A673 (cell line): ENCODE measurements around the gene ZG16. TPM values are rescaled to one million over a fixed set of nuclear protein-coding genes. Genes with fewer than 3 reads are reported as not detected.

ENCODE experiments used
- BruUV-seq: library from RNA; stranded (reverse); fragments of 400-500 nt; replicated peaks from 2 replicates; lab custom pipeline; 2021; lab: Mats Ljungman, UMichigan
- CTCF ChIA-PET: fragments of 300-600 bp; sonication (Branson Sonifier 250); formaldehyde crosslinking; loops from one replicate; lab custom pipeline; 2022; ENCODE audit warnings: antibody characterized with exemption; lab: Charles Lee
- POLR2A ChIA-PET: fragments of 300-600 bp; sonication (Branson Sonifier 250); formaldehyde crosslinking; loops from one replicate; lab custom pipeline; 2022; ENCODE audit warnings: antibody characterized with exemption; ENCODE audit not compliant: low non-redundant PET; lab: Charles Lee
- DNase-seq: peaks from one replicate; pipeline ENCODE4 v3.0.0-alpha.2; 2015; ENCODE audit warnings: low spot score
- H3K27ac ChIP-seq: fragments of 200-600 bp; sonication (generic); 2 replicates; pipeline ENCODE4 v1.5.1; 2016; ENCODE audit warnings: mixed run types, low read depth, mild to moderate bottlenecking, mixed read lengths, antibody characterized with exemption, low read length; ENCODE audit not compliant: poor library complexity, severe bottlenecking
- H3K27me3 ChIP-seq: fragments of 200-600 bp; sonication (generic); replicated peaks from 2 replicates; pipeline ENCODE4 v1.6.1; 2017; ENCODE audit warnings: mixed run types, low read depth, mild to moderate bottlenecking, mixed read lengths, antibody characterized with exemption, low read length; ENCODE audit not compliant: insufficient read depth, poor library complexity
- H3K36me3 ChIP-seq: fragments of 200-600 bp; sonication (generic); 2 replicates; pipeline ENCODE4 v1.6.1; 2016; ENCODE audit warnings: mixed run types, mild to moderate bottlenecking, mixed read lengths, antibody characterized with exemption, low read length; ENCODE audit not compliant: insufficient read depth, poor library complexity, severe bottlenecking
- H3K4me1 ChIP-seq: fragments of 200-600 bp; sonication (generic); 2 replicates; pipeline ENCODE4 v1.6.1; 2017; ENCODE audit warnings: mixed run types, mild to moderate bottlenecking, mixed read lengths, antibody characterized with exemption, low read length; ENCODE audit not compliant: insufficient read depth, poor library complexity, severe bottlenecking
- H3K4me3 ChIP-seq: fragments of 200-600 bp; sonication (generic); 2 replicates; pipeline ENCODE4 v1.5.1; 2016; ENCODE audit warnings: low read depth, mixed run types, mild to moderate bottlenecking, mixed read lengths, low read length; ENCODE audit not compliant: poor library complexity, severe bottlenecking
- H3K9me3 ChIP-seq: fragments of 200-600 bp; sonication (generic); 2 replicates; pipeline ENCODE4 v1.6.1; 2016; ENCODE audit warnings: mixed run types, low read depth, mild to moderate bottlenecking, mixed read lengths, antibody characterized with exemption, low read length; ENCODE audit not compliant: poor library complexity, severe bottlenecking
- EZH2 ChIP-seq: fragments of 200-600 bp; sonication (generic); IDR thresholded peaks from 2 replicates; pipeline ENCODE4 v1.6.1; 2017; ENCODE audit warnings: borderline replicate concordance, low read depth, mild to moderate bottlenecking, mixed read lengths, antibody characterized with exemption, low read length; ENCODE audit not compliant: poor library complexity, severe bottlenecking
- intact Hi-C: fragments of 100-400 bp; cut with micrococcal nuclease; formaldehyde crosslinking; loops from one replicate; pipeline ENCODE4 v1.10.0; 2022; ENCODE audit not compliant: unreplicated experiment
- total RNA-seq: library from RNA; stranded (reverse); gene quantifications from 2 replicates; pipeline ENCODE4 v1.2.3, GENCODE V29; 2021
- TF ChIP-seq, protein P1 (sequence below): fragments of 300-800, 200-600 bp; sonication (generic); conservative IDR thresholded peaks from 2 replicates; pipeline ENCODE4 v1.5.1; 2017; ENCODE audit warnings: low read depth, mild to moderate bottlenecking, antibody characterized with exemption, low read length, moderate library complexity, mixed read lengths

The ZG16 gene
- total RNA-seq, 1 experiment from 2014 or later = not detected

DNA sequence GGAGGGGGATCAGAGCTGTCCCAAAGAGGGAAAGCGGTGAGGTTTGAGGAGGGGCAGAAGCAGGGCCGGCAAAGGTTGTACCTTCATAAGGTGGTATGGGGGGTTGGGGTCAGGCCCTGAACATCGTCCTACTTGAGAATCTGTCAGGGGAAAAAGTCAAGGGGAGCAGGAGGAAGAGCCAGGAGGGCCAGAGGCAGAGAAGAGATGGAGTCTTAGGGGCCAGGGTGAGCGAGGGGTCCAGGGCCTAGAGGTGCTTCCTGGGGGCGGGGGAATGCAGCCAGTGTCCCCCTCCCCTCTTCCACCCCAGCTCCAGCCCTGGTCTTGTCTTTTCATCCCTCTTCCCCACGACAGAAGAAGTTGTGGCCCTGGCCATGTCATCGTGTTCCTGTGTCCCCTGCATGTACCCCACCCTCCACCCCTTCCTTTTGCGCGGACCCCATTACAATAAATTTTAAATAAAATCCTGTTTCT is 32.7 kb downstream of the ZG16 start:
- ChIA-PET CTCF (interaction anchor here (0.7 kb wide), 1 partner anchor 82 kb away, joined by 4 read pairs; no protein-coding TSS in a partner anchor), POLR2A (no interaction called here)
- H3K27me3 ChIP-seq = no peaks in the 10 kb centered on the region
- peaks cover 24% of the 10 kb centered on the region for H3K36me3 ChIP-seq
- TF ChIP-seq, protein P1, sequence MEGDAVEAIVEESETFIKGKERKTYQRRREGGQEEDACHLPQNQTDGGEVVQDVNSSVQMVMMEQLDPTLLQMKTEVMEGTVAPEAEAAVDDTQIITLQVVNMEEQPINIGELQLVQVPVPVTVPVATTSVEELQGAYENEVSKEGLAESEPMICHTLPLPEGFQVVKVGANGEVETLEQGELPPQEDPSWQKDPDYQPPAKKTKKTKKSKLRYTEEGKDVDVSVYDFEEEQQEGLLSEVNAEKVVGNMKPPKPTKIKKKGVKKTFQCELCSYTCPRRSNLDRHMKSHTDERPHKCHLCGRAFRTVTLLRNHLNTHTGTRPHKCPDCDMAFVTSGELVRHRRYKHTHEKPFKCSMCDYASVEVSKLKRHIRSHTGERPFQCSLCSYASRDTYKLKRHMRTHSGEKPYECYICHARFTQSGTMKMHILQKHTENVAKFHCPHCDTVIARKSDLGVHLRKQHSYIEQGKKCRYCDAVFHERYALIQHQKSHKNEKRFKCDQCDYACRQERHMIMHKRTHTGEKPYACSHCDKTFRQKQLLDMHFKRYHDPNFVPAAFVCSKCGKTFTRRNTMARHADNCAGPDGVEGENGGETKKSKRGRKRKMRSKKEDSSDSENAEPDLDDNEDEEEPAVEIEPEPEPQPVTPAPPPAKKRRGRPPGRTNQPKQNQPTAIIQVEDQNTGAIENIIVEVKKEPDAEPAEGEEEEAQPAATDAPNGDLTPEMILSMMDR = no peak
- TF ChIP-seq EZH2 = no peak
- BruUV-seq = TSS peak; percentile 87
- DNase-seq = no peak
- intact Hi-C loops = loop anchor here (10.0 kb wide), 1 partner anchor 54 kb away; the partner anchor contains the start of gene CDIPT
- peak overlapping the region; percentile 58 for H3K4me3 ChIP-seq
- H3K27ac ChIP-seq = peak overlapping the region; percentile 95
- H3K4me1 ChIP-seq = peaks cover 51% of the 10 kb centered on the region
- H3K9me3 ChIP-seq = no peaks in the 10 kb centered on the region

DNA sequence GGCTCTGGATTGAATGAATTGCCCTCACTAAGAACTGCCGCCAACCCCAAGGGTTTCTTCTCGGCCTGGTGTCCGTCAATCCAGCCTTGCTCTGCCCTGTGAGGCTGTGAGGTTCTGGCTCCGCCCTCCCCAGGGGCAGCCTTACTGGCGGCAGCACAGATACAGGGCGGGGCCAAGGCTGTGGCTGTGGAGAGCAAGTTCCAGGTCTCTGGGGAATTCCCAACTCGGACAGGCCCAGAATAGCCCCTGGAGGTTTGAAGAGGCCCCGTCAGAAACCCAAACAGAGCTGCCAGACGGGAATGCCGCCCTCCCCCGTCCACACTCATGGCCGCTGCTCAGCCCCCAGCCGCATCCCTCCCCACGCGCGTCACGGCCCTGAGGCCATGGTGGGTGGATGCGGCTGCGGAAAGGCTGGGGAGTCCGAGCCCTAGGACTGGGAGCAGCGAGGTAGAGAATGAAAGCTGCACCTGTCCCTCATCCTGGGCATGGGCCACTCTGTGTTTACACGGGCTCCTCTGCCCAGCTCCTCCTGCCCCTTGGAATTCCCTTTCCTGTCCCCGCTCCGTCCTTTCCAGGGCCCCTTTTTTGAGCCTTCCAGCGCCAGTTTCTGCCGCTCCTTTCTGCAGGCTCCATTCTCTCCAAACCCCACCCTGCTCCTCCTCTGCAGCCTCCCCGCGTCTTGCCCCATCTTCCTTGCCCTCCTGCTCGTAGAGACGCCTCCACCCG is 33.3 kb downstream of the ZG16 start:
- peak overlapping the region; percentile 95 for H3K27ac ChIP-seq
- no TSS peak for BruUV-seq
- no peaks in the 10 kb centered on the region for H3K27me3 ChIP-seq
- peak overlapping the region; percentile 58 for H3K4me3 ChIP-seq
- no peaks in the 10 kb centered on the region for H3K9me3 ChIP-seq
- ChIA-PET POLR2A (no interaction called here), CTCF (interaction anchor here (0.7 to 0.8 kb wide), 2 partner anchors 37 to 82 kb away, joined by 4 to 6 read pairs; no protein-coding TSS in a partner anchor)
- H3K4me1 ChIP-seq = peaks cover 51% of the 10 kb centered on the region
- TF ChIP-seq EZH2 = no peak
- TF ChIP-seq, protein P1 = no peak
- intact Hi-C loops = loop anchor here (10.0 kb wide), 1 partner anchor 53 kb away; the partner anchor contains the start of gene CDIPT
- DNase-seq = peak; percentile 94
- peaks cover 24% of the 10 kb centered on the region for H3K36me3 ChIP-seq

DNA sequence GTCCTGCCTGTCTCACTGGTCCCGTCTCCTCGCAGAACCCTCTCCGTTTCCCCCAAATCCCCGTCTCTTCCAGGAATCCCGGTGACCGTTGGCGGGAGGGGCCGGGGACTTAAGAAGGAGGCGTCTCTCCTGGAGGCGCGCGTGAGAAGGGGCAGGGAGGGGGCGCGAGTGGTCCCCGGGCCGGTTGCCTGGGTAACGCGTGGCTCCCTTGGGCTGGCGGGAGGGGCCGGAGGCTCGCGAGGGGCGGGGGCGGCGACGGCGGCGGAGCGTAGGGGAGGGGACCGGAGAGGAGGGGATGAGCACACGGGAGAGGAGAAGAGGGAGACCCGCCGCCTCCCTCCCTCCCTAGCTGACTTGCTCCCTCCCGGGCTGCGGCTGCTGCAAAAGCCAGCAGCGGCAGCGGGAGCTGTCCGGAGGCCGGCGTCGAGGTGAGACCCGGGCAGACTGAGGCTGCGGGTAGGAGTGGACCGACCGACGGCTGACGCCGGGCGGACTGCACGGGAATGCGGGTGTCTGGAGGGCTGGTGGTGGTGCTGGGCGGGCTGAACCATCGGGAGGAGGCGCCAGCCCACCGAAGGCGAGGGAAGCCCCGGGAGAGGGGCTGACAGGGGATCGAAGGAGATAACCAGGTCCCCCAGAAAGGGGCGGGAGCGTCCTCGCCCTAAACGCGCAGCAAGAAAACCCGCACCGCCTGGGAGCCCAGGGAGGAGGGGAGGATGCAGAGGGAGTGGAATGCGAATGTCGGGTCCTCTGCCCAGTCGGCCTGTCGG is 34.0 kb downstream of the ZG16 start, which contains the start of gene PRRT2:
TSS of gene PRRT2 (plus strand) at position 298 of the 770 bp plus-strand sequence. CDS start 862 bp downstream, outside the sequence.
- CTCF ChIA-PET = interaction anchor here (0.8 kb wide), 1 partner anchor 36 kb away, joined by 6 read pairs; no protein-coding TSS in a partner anchor
- no peak for TF ChIP-seq EZH2
- TF ChIP-seq, protein P1 = no peak
- intact Hi-C loops = loop anchor here (10.0 kb wide), 1 partner anchor 53 kb away; the partner anchor contains the start of gene CDIPT
- peak; percentile 79 for DNase-seq
- Histone ChIP-seq H3K36me3 (peaks cover 24% of the 10 kb centered on the region), H3K4me3 (peak within 1 kb of the TSS; percentile 58), H3K27ac (peak within 1 kb of the TSS; percentile 95), H3K9me3 (no peaks in the 10 kb centered on the region), H3K27me3 (no peaks in the 10 kb centered on the region), H3K4me1 (peaks cover 51% of the 10 kb centered on the region)
- POLR2A ChIA-PET = no interaction called here
- BruUV-seq = no TSS peak
